Eye (tissue), 1 donor: ENCODE measurements around the gene LRRTM3.

ENCODE experiments used
- DNase-seq: peaks from one replicate; pipeline ENCODE4 v3.0.0-alpha.2; 2015

Gene LRRTM3

DNA sequence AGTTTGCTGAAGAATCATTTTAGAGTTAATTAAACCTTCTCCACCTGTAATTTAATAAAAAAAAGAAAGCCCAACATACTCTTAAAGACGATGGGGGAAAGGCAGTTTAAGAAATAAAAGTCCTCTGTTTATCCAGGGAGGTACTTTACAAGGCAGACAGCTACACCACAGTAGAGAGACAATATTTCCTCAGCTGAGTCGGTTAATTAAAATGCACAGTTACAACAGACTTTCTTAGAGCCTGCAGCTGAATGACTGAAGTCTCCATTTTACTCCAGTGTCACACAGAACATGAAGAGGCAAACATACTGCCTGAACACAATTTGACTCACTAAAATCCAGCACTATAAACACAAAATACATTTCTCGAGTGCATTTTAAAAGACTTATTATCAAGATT is 15.1 kb downstream of the LRRTM3 start:
- DNase-seq, result no peak

DNA sequence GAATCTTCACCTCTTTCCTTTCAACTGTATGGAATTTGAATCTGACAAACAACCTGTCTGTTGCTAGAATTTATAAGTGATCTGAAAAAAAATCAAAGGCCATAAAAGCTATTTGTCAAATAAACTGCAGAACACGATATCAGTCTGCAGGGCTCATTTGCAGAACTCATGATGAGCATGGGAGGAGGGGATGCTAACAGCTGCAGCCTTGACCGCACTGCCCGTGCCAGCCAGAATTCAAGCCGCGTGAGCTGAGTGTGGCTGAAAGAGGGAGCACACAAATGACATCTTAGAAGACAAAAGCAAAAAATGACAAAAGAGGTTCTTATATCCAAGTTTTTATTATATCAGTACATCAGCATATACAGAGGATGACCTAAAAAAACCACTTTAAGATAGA is 15.7 kb downstream of the LRRTM3 start:
- peak; percentile 42 for DNase-seq

DNA sequence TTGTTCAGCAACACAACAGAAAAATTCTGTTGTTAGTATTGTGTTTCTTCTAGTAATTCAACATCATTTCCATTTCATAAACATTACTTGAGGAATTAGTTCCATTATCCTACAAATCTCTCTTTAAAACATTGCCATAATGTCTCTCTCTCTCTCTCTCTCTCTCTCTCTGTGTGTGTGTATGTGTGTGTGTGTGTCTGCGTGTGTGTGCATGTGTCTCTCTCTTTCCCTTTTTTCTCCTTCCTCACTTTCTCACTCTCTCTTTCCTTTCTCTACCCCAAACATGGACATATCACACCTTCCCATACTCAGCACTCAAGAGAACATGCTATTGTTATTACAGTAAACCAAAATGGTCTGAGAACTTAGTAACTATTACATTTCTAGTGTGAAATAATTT is 16.6 kb downstream of the LRRTM3 start:
- no peak for DNase-seq

DNA sequence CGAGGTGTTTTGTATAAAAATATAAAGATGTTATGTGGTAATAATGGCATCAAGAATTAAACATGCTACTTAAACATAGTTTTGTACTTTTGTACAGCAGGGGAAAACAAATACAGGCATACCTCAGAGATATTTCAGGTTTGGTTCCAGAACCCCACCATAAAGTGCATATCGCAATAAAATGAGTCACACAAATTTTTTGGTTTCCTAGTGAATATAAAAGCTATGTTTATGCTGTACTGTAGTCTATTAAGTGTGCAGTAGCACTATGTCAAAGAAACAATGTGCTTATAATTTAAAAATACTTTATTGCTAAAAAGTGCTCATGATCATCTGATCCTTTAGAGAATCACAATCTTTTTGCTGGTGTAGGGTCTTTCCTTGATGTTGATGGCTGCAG is 17.8 kb downstream of the LRRTM3 start:
- DNase-seq, result no peak

DNA sequence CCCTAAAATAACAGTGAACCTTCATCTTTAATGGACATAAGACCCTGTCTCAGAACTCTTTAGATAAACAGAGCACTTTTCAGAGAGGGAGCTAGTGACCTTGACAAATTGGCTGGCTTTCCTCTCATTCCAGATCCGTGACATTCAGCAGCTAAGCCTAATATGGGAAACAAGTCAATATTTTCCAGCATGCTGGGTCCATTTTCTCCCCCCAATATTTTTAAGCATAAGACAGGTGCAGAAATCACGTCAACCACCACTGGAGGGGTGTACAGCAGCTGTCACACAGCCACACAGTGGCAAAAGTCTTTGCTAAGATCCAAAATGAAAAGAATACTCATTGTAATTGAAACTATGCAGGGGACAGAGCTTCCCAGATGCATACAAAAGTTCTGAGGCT is 26.1 kb downstream of the LRRTM3 start:
- DNase-seq, result no peak

DNA sequence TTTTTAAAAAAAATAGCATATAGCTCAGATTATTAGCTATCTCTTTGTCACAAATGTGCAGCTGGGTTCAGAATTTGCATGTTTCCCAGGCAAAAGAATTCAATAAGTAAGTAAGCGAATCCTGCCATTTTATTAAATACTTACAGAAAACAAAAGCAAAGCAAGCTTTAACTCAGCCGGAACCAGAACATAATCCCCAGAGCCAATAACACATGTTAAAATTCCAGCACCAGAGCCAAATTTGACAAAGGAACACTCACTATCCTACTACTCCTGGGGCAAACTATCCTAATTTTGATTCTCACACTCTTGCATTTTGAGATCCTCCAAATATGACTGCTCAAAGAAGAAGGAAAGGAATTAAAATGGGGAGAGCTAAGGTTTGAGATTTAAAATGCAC is 32.6 kb downstream of the LRRTM3 start:
- peak; percentile 49 for DNase-seq

DNA sequence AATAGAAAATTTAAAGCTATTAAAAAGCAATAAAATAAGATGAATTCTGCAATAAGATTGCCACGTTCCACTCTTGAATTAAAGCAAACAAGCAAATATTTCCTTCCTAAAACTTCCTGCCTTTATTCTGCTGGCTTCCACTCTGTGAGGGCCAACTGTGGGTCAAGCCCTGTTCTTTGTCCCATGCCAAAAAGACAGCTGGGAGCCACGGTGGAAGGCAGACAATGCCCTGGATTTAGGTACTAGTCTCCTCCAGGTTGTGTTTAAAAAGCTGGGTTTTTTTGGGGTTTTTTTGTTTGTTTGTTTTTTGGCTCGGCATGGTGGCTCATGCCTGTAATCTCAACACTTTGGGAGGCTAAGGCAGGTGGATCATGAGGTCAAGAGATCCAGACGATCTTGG is 39.1 kb downstream of the LRRTM3 start:
- DNase-seq, result no peak

DNA sequence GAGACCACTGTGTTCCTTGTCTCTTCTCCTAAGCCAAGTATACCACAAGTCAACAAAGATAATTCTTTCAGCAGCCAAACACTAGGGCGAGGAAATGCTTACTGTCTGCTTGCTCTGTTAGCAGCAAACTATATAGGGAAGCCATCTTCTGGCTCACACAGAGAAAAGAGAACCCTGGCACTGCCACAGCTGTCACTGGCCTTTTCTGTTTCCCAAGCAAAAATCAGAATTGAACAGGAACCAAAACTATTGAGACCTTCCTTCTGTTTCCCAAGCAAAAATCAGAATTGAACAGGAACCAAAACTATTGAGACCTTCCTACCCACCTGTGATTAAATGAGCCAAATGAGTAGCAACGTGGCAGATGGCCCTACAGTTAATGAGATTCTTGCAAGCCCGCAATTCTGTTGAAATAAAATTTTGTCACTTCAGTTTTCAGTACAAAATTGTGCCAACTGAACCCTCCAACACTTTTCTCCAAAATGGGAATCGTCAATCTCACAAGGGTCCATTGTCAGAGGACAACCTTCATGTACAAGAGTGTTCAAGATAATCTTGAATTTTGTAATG is 54.5 kb downstream of the LRRTM3 start:
- no peak for DNase-seq

DNA sequence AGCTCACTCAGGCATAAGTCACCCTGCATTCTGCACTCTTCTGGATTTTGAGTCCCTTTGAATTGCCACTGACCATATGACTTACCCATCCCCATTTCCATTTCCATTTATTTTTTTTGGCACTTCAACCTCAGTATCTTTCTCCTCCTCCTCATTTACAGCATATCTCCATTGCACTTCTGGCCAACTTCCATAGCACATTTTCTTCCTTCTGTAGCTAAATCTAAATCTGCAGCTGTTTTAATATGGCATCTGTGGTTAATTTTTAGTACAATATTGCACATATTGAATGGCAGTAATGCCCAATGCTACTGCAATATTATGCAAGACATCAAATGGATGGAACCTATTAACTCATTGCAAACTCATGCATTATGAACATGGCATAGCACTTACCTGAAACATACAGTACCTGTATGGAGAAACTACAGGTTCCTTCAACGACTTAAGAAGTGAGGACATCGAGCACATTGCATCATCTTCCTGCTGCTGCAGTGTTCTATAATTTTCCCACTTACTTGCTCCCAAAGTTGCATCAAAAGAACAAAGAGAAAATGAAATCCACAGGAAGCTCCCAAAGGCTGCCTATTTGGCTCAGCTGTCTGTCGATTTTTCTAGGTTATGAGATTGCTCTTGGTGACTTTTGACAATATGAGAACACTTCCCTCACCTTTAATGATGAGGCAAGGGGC is 55.7 kb downstream of the LRRTM3 start:
- DNase-seq, result no peak

DNA sequence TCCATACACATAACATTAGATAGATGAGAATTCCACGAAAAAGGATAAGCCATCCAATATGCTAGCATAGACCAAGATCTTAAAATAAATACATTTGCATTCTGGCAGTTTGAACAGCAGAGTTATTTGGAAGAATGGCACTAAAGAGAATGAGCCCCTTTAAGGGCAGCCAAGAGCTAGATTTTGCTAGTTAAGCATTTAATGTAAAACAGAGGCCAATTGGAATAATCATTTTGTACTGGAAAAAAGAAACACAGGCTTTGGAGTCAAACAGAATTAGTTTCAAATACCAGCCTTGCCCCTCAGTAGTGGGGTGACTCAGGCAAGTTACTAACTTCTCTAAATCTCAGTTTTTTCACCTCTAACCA is 56.2 kb downstream of the LRRTM3 start:
- peak; percentile 17 for DNase-seq

DNA sequence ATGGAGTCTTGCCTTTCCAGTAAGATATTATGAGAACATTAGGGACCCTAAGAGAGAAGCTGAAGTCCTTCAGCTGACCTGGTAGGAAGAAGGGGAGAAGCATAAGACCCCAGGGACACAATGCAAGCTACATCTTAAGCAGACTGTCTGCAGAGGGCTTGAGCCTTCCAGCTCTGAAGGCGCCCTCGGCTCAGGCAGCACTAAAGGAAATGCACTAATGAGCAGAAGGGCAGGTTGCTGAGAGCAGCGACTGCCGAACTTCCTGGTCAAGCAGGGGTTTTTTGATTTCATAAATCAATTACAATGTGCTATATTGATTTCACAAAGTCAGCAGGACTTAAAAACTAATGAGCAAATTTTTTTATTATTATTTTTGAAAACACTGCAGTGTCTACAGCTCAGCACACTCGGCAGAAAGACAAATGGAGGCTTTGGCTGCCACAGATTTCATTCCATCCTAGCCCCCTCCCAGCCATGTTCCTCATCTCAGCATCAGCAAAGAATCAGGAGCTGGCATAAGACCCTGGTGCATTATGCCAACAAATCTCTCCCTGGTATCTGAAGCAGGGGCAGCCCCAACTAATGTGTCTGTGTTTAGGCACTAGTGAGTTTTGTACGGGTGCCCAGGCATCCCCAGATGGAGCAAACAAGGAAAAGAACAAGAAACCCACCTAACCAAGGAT is 57.1 kb downstream of the LRRTM3 start:
- DNase-seq, result peak; percentile 39

DNA sequence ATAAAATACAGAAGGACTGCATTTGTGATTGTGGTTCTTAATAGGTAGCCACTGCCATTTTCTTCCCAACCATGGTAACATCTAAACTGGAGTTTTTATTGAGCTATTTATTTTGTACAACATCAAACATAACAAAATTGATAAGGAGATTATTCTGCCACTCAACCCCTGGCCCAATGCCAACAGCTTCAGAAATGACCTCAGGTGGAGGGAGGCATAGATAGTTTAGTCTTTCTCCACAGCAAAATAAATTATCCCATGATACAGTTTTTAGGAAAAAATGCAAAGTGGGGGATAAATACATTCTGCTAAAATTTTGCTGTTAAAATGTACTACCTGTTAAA is 57.6 kb downstream of the LRRTM3 start:
- DNase-seq, result no peak

DNA sequence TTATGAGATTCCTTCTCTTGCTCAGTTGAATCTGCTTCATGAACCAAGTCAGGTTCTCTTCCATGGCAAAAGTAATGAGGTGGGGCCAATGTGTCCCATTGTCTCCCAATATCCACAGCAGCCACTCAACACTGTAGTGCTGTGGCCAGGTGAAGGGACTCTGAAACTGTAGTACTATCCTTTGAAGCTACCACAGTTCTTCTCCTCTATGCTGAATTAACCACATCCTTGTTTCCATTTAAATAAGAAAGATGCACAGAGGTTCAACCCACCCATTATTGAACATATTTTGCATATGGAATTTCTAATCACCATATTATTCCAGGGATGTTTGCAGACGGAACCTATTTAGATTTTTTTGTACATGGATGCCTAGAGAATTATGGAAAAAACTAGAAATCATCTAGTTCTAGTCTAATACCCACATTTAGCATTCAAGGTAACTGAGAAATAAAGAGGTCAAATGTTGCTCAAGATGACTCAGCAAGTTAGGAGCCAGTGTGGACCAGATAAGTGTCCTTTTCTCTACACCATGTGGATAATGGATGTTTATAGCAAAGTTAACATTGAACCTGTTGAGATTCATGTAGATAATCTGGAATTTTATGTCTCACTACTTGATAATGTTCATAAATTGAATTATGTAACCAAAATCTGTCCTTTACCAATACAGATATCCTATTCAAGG is 64.5 kb downstream of the LRRTM3 start:
- no peak for DNase-seq

DNA sequence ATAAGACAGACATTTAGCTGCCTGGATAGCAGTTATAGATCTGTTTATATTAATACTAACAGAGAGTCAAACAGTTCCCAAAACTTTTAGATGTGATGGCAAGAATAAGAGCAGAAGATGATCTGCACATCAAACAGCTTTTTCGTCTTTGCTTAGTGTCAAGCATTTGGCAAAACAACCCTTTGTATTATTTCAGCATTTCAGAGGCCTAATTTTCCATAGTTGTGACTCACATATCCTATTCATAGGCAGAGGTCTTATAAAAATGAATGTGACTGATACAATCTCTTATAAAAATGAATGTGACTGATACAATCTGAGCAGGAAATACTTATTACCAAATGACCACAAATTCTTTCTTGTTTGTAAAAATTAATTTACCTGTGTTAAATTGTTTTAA is 71.2 kb downstream of the LRRTM3 start:
- no peak for DNase-seq

DNA sequence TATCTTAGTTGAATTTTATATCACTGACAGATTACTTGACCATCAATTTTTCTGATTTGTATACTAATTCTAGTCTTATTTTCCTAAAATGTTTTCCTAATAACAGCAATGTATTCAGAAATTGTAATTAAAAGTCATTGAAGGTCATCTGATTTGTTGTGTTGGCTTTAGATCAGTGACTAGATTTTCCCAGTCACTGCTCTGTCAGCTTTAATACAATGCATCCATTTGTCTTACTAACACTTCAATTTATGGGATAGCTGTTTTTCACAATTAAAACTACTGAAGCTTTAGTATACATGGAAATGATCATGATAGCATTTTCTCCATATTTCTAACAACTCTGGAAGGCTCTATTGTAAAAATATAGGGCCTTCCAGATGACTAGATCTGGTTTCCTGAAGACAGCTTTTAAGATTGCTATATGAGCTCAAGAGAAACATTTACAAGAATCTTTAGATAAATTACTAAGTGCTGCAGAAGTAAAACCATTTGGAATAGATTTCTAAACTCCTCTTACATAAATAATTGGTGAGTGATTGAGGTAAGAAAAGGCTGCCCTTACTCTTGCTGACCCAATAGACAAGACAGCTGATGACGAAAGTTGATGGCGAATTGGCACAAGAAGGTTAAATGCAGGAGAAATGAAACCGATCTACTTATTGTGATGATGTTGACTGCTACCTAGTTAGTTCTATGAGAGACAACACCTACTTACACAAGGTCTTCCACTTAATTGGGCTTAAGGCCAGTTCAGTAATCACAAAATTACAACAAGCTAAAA is 74.1 kb downstream of the LRRTM3 start:
- DNase-seq, result no peak

DNA sequence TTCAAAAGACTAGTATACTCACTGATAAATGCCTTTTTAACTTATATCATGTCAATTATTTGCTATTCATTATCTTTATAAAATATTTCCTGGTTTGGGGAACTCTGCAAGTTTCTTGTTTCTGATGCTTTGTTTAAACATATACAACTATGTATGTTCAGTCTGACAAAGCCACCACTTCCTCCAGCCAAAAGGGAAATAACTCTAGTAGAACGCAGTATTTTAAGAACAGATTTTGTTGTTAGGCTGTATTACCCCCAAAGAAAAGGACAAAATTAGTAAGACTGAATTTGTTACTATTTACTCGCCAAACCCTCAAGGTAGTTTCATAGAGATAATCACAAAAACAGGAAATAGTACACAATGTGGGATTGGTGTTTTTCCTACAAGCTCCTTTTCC is 78.9 kb downstream of the LRRTM3 start:
- DNase-seq, result no peak

DNA sequence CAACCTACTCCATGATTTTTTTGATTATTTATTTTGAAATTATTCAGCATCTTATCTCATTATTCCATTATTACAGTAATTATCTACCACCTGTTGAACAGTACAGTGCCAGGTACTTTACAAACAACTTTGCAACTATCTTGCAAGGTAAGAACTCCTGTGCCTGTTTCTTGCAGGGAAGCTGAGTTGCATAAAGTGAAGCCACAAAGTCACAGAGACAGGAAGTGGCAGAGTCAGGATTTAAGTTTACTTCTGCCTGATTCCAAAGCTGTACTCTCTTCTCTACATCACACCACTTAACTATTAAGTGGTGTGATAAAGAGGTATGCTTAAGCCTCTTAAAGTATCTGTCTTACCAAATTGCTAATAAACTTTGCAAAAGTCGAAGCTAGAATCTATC is 80.1 kb downstream of the LRRTM3 start:
- no peak for DNase-seq

DNA sequence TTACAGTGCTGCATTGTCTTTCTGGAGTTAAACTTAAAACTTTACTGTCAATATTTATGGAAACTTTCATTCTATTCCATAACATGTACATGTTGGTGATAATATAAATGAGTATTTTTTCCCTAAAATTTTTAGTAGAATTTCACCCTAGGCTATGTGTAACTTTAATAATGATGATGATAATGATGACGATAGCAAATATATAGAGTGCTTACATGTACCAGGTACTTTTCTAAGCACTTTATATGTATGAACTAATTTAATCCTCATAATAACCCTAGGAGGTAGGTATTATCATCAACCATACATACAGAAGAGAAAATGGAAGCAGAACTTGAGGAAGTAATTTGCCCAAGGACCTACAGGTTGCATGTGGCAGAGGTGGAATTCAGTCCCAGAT is 85.6 kb downstream of the LRRTM3 start:
- DNase-seq, result no peak

DNA sequence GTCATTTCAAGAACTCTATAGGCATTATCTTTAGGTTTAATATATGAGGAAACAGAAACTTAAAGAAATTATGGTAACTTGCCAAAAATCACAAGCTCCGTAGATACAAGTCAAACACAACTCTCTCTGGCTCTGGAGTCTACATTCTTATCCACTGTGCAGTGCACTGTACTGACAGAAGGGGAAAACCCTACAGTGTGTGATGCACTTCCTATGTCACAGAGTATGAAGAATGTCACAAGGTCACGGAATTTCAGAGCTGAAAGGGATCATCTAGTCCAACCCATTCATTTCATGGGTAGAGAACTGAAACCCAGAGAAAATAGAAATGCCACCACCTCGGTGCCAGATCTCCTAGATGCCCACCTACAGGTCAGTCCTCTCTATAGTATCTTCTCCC is 86.1 kb downstream of the LRRTM3 start:
- DNase-seq, result no peak

DNA sequence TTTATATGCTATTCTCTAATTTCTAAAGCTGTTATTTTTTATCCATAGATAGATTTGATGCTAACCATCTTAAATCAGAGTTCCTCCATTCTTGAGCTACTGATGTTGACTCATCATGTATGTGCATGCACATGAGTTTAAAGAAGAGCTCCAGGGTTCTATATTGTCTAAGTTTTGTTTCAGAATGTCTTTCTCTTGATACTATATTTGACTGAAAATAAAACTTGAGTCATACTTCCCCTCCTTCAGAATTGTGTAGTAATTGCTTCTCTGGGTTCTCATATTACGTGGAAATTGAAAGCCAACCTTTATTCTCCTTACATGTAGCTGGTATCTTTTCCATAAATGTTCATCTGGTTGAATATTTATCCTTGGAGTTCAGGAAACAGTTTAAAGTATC is 89.4 kb downstream of the LRRTM3 start:
- DNase-seq, result no peak

DNA sequence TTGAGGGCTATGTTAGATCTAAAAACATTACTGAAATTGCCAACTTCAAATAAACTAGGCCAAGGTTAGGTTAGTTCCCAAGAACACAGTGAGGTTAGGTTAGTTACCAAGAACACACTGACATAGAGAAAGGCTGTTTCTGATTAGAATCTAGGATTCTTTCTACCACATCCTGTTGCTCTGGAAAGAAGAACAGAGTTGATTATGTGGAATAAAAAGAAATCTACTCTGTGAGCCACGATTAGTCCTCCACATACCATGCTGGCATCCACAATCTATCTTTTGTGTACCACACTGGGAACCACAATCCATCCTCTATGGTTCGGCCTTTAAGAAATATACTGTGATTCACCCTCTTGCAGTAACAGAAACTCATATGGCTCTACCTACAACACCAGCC is 91.4 kb downstream of the LRRTM3 start:
- DNase-seq, result no peak

DNA sequence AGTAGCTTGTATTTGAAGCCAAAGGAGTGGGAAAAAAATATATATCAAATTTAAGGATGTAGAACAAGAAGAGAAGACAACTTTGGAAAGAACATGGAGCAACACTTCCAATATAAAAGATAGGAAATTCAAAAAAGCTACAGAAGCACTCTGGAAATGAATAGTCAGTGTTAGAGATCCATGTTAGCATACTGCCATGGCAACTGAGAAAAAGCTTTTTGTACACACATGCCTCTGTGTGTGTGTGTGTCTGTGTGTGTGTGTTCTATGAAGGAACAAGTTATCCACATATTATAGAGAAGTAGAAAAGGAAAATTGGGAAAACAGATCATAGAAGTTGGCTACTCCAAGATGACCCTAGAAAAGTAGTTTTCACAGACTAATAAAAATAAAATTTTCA is 96.3 kb downstream of the LRRTM3 start:
- no peak for DNase-seq

DNA sequence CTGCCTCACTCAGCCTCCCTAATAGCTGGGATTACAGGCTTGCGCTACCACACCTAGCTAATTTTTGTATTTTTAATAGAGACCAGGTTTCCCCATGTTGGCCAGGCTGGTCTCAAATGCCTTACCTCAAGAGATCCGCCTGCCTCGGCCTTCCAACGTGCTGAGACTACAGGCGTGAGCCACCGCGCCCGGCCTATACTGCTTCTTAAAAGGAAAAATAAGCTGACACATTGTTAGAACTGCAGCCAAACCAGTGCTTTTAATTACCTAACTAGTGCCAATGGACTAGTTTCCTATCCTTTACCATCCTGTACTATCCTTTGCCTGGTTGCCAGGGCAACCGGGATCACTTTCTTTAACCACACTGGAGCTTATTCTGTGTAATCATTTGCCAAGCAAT is 108.0 kb downstream of the LRRTM3 start:
- no peak for DNase-seq
